ENCODE results near the gene WFDC5. TPM values are rescaled to one million over a fixed set of nuclear protein-coding genes. Genes with fewer than 3 reads are reported as not detected.

WFDC5 gene
- total and polyA plus RNA-seq, 2 experiments from 2014 or later = not detected

- no peak overlapping the region for H3K27ac Mint-ChIP-seq
- ATAC-seq = no peak
- Histone ChIP-seq H3K9me2 (ENCODE audit: insufficient read depth) (no peaks in the 10 kb centered on the region; the same call in 1 of the 2 replicates), H3K79me2 (replicated peaks; ENCODE audit: insufficient read depth) (no peaks in the 10 kb centered on the region), H3F3A (replicated peaks; ENCODE audit: low read depth) (no peaks in the 10 kb centered on the region), H3K27me3 (ENCODE audit: insufficient read depth) (no peaks in the 10 kb centered on the region), H4K20me1 (replicated peaks; ENCODE audit: insufficient read depth) (no peaks in the 10 kb centered on the region), H2AFZ (no peak overlapping the region), H3K36me3 (ENCODE audit: insufficient read depth) (no peaks in the 10 kb centered on the region; the same call in 1 of the 2 replicates), H3K4me1 (ENCODE audit: insufficient read depth) (no peaks in the 10 kb centered on the region), H3K4me3 (no peak overlapping the region), H3K4me2 (no peak overlapping the region), H3K27ac (ENCODE audit: low read depth) (no peak overlapping the region)
- no peak for DNase-seq (ENCODE audit: low spot score)
- H3K4me3 Mint-ChIP-seq = no peak overlapping the region
- TF ChIP-seq EZH2phosphoT487 (IDR thresholded peaks at IDR 0.05; ENCODE audit: unreplicated experiment) (no peak), STAT1 (IDR thresholded peaks at IDR 0.05; ENCODE audit: unreplicated experiment) (no peak), ZNF331 (CRISPR knock-in tag; IDR thresholded peaks at IDR 0.05; ENCODE audit: low read depth) (no peak)
- TF ChIP-seq, protein P1, sequence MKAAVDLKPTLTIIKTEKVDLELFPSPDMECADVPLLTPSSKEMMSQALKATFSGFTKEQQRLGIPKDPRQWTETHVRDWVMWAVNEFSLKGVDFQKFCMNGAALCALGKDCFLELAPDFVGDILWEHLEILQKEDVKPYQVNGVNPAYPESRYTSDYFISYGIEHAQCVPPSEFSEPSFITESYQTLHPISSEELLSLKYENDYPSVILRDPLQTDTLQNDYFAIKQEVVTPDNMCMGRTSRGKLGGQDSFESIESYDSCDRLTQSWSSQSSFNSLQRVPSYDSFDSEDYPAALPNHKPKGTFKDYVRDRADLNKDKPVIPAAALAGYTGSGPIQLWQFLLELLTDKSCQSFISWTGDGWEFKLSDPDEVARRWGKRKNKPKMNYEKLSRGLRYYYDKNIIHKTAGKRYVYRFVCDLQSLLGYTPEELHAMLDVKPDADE (IDR thresholded peaks at IDR 0.05) = no peak
- H3K4me1 Mint-ChIP-seq = no peaks in the 10 kb centered on the region
- H3K27me3 Mint-ChIP-seq (ENCODE audit: insufficient read depth, low read depth, poor library complexity) = no peaks in the 10 kb centered on the region
- H3K9me3 Mint-ChIP-seq = peaks cover 25% of the 10 kb centered on the region
- no peaks in the 10 kb centered on the region for H3K36me3 Mint-ChIP-seq (ENCODE audit: low read depth)
Measured at GRCh38 chr20:45163083-45163803, 48.3 kb upstream of the WFDC5 start.

- Mint-ChIP-seq H3K36me3 (ENCODE audit: low read depth) (no peaks in the 10 kb centered on the region), H3K4me3 (no peak overlapping the region), H3K27ac (no peak overlapping the region), H3K4me1 (no peaks in the 10 kb centered on the region), H3K9me3 (peaks cover 31% of the 10 kb centered on the region), H3K27me3 (ENCODE audit: insufficient read depth, low read depth, poor library complexity) (no peaks in the 10 kb centered on the region)
- Histone ChIP-seq H3K27me3 (ENCODE audit: insufficient read depth) (no peaks in the 10 kb centered on the region), H3K36me3 (ENCODE audit: insufficient read depth) (no peaks in the 10 kb centered on the region), H3K27ac (ENCODE audit: low read depth) (no peak overlapping the region), H3F3A (replicated peaks; ENCODE audit: low read depth) (no peaks in the 10 kb centered on the region), H4K20me1 (replicated peaks; ENCODE audit: insufficient read depth) (no peaks in the 10 kb centered on the region), H2AFZ (no peak overlapping the region), H3K9me2 (ENCODE audit: insufficient read depth) (no peaks in the 10 kb centered on the region; the same call in 1 of the 2 replicates), H3K4me3 (no peak overlapping the region), H3K79me2 (replicated peaks; ENCODE audit: insufficient read depth) (no peaks in the 10 kb centered on the region), H3K4me1 (ENCODE audit: insufficient read depth) (no peaks in the 10 kb centered on the region), H3K4me2 (no peak overlapping the region)
- DNase-seq (ENCODE audit: low spot score) (no peak), ATAC-seq (no peak)
- TF ChIP-seq JUNB (IDR thresholded peaks at IDR 0.05; ENCODE audit: unreplicated experiment) (no peak), CTCF (conservative IDR thresholded peaks at IDR 0.05; ENCODE audit: low read depth in 2 of 2) (no peak), EZH2phosphoT487 (IDR thresholded peaks at IDR 0.05; ENCODE audit: unreplicated experiment) (no peak), STAT1 (IDR thresholded peaks at IDR 0.05; ENCODE audit: unreplicated experiment) (no peak), NANOG (IDR thresholded peaks at IDR 0.05; ENCODE audit: borderline replicate concordance) (no peak), ZNF114 (CRISPR knock-in tag; IDR thresholded peaks at IDR 0.05) (no peak), ZNF331 (CRISPR knock-in tag; IDR thresholded peaks at IDR 0.05; ENCODE audit: low read depth) (no peak), POLR2AphosphoS5 (IDR thresholded peaks at IDR 0.05; ENCODE audit: low read depth) (no peak), CREB1 (CRISPR knock-in tag; IDR thresholded peaks at IDR 0.05; ENCODE audit: low read depth) (no peak)
- TF ChIP-seq, protein P2, sequence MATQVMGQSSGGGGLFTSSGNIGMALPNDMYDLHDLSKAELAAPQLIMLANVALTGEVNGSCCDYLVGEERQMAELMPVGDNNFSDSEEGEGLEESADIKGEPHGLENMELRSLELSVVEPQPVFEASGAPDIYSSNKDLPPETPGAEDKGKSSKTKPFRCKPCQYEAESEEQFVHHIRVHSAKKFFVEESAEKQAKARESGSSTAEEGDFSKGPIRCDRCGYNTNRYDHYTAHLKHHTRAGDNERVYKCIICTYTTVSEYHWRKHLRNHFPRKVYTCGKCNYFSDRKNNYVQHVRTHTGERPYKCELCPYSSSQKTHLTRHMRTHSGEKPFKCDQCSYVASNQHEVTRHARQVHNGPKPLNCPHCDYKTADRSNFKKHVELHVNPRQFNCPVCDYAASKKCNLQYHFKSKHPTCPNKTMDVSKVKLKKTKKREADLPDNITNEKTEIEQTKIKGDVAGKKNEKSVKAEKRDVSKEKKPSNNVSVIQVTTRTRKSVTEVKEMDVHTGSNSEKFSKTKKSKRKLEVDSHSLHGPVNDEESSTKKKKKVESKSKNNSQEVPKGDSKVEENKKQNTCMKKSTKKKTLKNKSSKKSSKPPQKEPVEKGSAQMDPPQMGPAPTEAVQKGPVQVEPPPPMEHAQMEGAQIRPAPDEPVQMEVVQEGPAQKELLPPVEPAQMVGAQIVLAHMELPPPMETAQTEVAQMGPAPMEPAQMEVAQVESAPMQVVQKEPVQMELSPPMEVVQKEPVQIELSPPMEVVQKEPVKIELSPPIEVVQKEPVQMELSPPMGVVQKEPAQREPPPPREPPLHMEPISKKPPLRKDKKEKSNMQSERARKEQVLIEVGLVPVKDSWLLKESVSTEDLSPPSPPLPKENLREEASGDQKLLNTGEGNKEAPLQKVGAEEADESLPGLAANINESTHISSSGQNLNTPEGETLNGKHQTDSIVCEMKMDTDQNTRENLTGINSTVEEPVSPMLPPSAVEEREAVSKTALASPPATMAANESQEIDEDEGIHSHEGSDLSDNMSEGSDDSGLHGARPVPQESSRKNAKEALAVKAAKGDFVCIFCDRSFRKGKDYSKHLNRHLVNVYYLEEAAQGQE (IDR thresholded peaks at IDR 0.05; ENCODE audit: unreplicated experiment) = no peak
- TF ChIP-seq, protein P1 (IDR thresholded peaks at IDR 0.05) = no peak
Measured at GRCh38 chr20:45157962-45158361, 43.0 kb upstream of the WFDC5 start.
